AG04449 (cell line): ENCODE data around the gene HRH1.

Source experiments
- CTCF ChIA-PET: fragments of 350-600 bp; formaldehyde crosslinking; extraction: SDS; loops from one replicate; lab custom pipeline; 2021; ENCODE audit warnings: antibody characterized with exemption; lab: Yijun Ruan, JAX
- POLR2A ChIA-PET: fragments of 400-600, 350-600 bp; formaldehyde crosslinking; extraction: SDS; loops from one replicate; lab custom pipeline; 2020; ENCODE audit warnings: antibody characterized with exemption, inconsistent platforms; lab: Yijun Ruan, JAX
- DNase-seq: peaks from one replicate; pipeline ENCODE4 v3.0.0-alpha.2; 2010; ENCODE audit warnings: low read depth, low spot score
- H3K4me3 ChIP-seq: 2 replicates; pipeline ENCODE4 v1.5.1; 2011; ENCODE audit warnings: low read depth, mild to moderate bottlenecking, control low read depth, low read length
- TF ChIP-seq, protein P1 (sequence below): IDR thresholded peaks from one replicate; pipeline ENCODE4 v1.5.1; 2011; ENCODE audit warnings: mild to moderate bottlenecking, moderate library complexity, low read length, control low read depth, inconsistent platforms; ENCODE audit not compliant: insufficient read depth; ENCODE audit errors: missing control alignments

HRH1 gene

DNA sequence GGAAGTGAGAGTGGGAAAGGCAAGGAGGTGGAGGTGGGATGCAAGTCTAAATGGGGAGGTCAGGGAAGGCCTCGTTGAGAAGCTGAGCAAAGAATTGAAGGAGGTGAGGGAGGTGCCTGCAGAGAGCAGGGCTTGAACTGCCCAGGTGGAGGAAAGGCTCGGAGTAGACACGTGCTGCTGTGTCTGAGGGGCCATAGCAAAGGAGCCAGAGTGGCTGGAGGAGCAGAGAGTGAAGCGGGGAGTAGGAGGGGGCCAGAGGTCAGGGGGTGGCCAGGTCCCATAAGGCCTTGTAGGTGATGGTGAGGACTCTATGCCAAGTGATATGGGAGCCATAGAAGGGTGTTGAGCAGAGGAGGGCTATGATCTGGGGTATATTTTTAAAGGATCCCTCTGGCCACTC, 21.4 kb upstream of the HRH1 start:
- POLR2A ChIA-PET, result no interaction called here
- CTCF ChIA-PET, result no interaction called here
- TF ChIP-seq, protein P1, sequence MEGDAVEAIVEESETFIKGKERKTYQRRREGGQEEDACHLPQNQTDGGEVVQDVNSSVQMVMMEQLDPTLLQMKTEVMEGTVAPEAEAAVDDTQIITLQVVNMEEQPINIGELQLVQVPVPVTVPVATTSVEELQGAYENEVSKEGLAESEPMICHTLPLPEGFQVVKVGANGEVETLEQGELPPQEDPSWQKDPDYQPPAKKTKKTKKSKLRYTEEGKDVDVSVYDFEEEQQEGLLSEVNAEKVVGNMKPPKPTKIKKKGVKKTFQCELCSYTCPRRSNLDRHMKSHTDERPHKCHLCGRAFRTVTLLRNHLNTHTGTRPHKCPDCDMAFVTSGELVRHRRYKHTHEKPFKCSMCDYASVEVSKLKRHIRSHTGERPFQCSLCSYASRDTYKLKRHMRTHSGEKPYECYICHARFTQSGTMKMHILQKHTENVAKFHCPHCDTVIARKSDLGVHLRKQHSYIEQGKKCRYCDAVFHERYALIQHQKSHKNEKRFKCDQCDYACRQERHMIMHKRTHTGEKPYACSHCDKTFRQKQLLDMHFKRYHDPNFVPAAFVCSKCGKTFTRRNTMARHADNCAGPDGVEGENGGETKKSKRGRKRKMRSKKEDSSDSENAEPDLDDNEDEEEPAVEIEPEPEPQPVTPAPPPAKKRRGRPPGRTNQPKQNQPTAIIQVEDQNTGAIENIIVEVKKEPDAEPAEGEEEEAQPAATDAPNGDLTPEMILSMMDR, result no peak
- no peak overlapping the region for H3K4me3 ChIP-seq
- no peak for DNase-seq

- no peak for DNase-seq
- TF ChIP-seq, protein P1, result no peak
- H3K4me3 ChIP-seq, result no peak overlapping the region
- POLR2A ChIA-PET, result no interaction called here
- CTCF ChIA-PET, result interaction anchor here (1.4 to 3.3 kb wide), 3 partner anchors 15 to 74 kb away, joined by 3 to 17 read pairs (median 12); partner anchors contain the start of gene HRH1
Observed at GRCh38 chr3:11134794-11135193, 19.5 kb upstream of the HRH1 start.

GRCh38 chr3:11136116-11136515, 18.2 kb upstream of the HRH1 start:
- CTCF ChIA-PET, result interaction anchor here (0.8 to 3.3 kb wide), 7 partner anchors 14 to 199 kb away, joined by 3 to 17 read pairs (median 3); partner anchors contain the start of gene HRH1
- TF ChIP-seq, protein P1, result no peak
- no peak for DNase-seq
- POLR2A ChIA-PET, result interaction anchor here (0.7 to 1.6 kb wide), 3 partner anchors 40 to 465 kb away, joined by 3 to 10 read pairs (median 3); no protein-coding TSS in a partner anchor
- H3K4me3 ChIP-seq, result no peak overlapping the region

GRCh38 chr3:11136830-11137626, 17.3 kb upstream of the HRH1 start:
- POLR2A ChIA-PET, result interaction anchor here (0.6 to 1.6 kb wide), 9 partner anchors 12 to 464 kb away, joined by 3 to 10 read pairs (median 3); partner anchors contain the start of gene HRH1
- TF ChIP-seq, protein P1, result no peak
- DNase-seq, result peak; percentile 100
- H3K4me3 ChIP-seq, result peak overlapping the region; percentile 61
- CTCF ChIA-PET, result interaction anchor here (0.8 to 3.3 kb wide), 5 partner anchors 18 to 198 kb away, joined by 3 to 17 read pairs (median 7); partner anchors contain the start of gene HRH1

DNA sequence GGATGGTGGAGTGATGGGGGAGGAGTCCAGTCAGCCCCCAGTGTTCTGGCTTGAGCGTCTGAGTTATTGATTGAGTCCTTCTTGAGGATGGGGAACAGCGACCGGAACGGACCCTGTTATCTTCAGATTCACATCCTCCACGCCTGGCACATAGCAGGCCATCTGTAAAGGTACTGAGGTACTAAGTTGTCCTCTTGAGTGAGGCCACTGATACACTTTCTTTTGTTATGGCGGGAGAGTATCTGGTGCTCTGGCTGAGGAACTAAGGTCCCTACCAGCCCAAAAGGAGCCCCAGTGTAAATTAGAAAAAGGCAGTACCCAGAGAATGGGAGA, 16.7 kb upstream of the HRH1 start:
- peak overlapping the region; percentile 61 for H3K4me3 ChIP-seq
- ChIA-PET POLR2A (interaction anchor here (1.2 to 1.6 kb wide), 3 partner anchors 12 to 101 kb away, joined by 3 to 10 read pairs (median 8); no protein-coding TSS in a partner anchor), CTCF (interaction anchor here (1.4 to 3.3 kb wide), 2 partner anchors 18 to 197 kb away, joined by 3 to 17 read pairs; partner anchors contain the start of gene HRH1)
- TF ChIP-seq, protein P1, result no peak
- DNase-seq, result no peak

- DNase-seq, result no peak
- TF ChIP-seq, protein P1, result no peak
- POLR2A ChIA-PET, result interaction anchor here (0.6 kb wide), 1 partner anchor 58 kb away, joined by 3 read pairs; no protein-coding TSS in a partner anchor
- CTCF ChIA-PET, result interaction anchor here (1.4 to 2.1 kb wide), 2 partner anchors 17 to 196 kb away, joined by 3 to 6 read pairs; no protein-coding TSS in a partner anchor
- no peak overlapping the region for H3K4me3 ChIP-seq
Observed at GRCh38 chr3:11138371-11138770, 15.9 kb upstream of the HRH1 start.
